GM08714 (cell line): Measurements from ENCODE around the gene CSNK2A3.
"Not testable (repeated sequence)": the region's sequence is repeated elsewhere in the genome, so short reads cannot be mapped to it uniquely, and the experiment has no call there.

ENCODE experiments used
- H3K4me3 ChIP-seq: fragments of 200-500 bp; sonication (Bioruptor generic); 2 replicates; pipeline ENCODE4 v1.5.1; 2014; ENCODE audit warnings: mild to moderate bottlenecking, low read length, inconsistent platforms
- ZNF274 ChIP-seq: IDR thresholded peaks from 2 replicates; pipeline ENCODE4 v1.6.1; 2012; ENCODE audit warnings: mild to moderate bottlenecking, low read depth, low read length

Gene CSNK2A3

DNA sequence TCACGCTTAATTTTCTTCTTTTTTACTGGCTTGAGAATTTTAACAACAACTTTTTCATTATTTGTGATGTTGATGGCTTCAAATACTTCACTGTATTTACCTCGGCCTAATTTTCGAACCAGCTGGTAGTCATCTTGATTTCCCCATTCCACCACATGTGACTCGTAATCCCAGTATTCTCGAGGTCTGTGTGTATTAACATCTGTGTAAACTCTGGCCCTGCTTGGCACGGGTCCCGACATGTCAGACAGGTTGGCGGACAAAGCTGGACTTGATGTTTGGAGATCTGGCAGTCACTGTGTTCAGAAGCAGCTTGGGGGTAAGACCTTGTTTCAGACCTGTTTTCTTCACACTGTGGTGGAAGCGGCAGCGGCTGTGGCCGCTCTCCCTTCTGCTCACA lies at the start of gene CSNK2A3:
Gene CSNK2A3 (minus strand): TSS at position 373 of the 400 bp plus-strand sequence. CDS start 131 bp downstream, at position 242.
- H3K4me3 ChIP-seq, result not testable (repeated sequence)

DNA sequence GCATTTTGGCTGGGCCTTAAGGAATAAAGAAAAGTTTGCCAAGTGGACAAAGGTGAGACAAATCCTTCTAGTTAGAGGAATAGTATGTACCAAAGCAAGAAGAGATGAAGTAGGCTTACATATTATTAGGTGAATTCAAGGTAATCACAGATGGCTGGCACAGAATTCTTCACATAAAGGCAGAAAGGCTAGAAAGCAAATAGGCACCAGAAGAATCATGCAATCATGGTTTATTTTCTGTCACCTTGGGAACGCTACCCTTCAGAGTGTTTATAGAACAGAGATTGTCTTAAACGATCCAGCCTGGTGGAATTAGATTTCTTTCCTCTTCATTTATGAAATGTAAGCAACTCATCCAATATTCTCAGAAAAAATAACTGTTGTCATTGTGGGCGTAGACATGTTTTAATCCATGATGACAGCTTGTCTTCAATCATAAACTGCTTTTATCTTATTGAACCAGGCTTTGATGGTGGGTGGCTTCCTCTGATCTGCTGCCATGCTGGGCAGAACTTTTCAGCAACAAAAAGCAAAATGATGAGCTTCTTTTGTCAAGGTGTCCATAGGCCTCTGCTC lies 49.0 kb upstream of the CSNK2A3 start:
- no peak overlapping the region for H3K4me3 ChIP-seq
- TF ChIP-seq ZNF274, result no peak

DNA sequence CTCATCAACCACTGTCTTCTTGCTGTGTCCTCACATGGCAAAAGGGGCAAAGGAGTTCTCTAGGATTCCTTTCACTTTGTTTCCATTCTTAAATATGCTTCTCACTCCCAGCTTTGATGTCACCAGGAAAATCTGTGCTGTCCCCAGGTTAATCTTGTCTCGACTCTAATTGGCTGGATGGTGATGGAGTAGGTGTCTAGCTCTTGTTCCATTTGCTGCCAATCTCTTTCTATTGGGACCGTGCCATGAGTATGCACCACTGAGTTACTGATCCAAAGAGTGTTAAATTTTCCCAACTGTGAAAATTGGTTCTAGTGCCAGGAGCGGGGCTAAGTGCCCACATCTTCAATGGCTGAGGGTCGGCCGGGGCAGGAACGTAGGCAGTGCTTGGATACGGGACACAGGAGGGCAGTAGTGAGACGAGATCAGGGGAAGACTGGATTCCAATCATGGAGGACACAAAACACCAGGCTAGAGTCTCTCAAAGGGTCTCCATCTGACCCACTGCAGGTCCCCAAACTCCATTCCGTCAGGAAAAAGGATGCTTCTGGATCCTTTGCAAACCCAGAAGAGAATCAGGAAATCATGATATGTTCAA lies 47.7 kb upstream of the CSNK2A3 start:
- no peak for TF ChIP-seq ZNF274

DNA sequence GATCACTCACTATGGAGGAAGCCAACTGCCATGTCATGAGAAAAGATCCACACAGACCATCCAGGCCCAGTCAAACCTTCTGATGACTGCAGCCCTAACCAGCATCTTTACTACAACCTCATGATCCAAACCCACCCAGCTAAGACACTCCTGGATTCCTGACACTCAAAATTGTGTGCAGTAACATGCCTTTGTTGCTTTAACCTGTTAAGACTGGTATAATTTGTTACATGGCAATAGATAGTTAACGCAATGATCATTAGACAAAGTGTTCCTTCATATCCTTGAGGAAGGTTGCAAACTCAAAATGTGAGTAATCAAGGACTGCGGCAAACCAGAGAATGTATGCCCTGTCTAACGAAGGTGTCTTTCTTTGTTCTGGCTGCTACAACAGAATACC lies 47.1 kb upstream of the CSNK2A3 start:
- no peak overlapping the region for H3K4me3 ChIP-seq
- no peak for TF ChIP-seq ZNF274

More for the DNA sequence above, 47.7 kb upstream of the CSNK2A3 start:
- H3K4me3 ChIP-seq, result no peak overlapping the region

DNA sequence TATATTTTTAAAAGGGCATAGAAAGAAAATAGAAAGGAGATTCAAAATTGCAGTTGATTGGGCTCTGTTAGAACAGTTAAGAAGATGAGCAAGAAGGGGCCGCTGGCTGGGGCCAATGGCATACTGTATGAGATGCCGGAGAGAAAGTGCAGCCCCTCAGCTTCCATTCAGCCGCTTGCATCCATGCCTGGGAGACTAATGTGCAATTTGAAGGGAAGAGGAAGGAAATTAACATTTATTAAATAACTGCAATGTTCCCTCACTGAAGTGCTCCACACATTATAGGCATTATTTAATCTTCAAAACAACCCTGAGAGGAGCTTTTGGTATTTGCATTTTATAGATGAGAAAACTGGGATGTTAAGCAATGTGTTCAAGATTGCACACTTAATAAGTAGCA lies 44.7 kb upstream of the CSNK2A3 start:
- no peak for TF ChIP-seq ZNF274
- H3K4me3 ChIP-seq, result no peak overlapping the region

DNA sequence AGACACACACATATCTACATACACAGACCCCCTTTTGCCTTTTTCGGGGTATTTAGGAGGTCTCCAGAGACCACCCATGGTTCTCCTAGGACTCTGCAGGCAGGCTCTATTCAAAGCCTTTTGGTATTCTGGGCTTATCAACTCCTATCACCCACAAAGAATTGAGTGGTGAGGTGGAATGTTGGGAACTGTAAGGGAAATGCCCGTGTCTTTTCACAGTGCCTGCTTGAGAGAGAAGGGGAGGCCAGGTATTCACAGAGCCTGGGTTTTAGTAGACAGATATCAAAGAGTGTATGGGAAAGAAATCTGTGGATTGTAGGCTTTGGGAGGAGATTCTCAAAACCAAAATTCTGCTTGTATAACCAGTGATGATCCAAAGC lies 44.0 kb upstream of the CSNK2A3 start:
- H3K4me3 ChIP-seq, result no peak overlapping the region
- TF ChIP-seq ZNF274, result no peak

DNA sequence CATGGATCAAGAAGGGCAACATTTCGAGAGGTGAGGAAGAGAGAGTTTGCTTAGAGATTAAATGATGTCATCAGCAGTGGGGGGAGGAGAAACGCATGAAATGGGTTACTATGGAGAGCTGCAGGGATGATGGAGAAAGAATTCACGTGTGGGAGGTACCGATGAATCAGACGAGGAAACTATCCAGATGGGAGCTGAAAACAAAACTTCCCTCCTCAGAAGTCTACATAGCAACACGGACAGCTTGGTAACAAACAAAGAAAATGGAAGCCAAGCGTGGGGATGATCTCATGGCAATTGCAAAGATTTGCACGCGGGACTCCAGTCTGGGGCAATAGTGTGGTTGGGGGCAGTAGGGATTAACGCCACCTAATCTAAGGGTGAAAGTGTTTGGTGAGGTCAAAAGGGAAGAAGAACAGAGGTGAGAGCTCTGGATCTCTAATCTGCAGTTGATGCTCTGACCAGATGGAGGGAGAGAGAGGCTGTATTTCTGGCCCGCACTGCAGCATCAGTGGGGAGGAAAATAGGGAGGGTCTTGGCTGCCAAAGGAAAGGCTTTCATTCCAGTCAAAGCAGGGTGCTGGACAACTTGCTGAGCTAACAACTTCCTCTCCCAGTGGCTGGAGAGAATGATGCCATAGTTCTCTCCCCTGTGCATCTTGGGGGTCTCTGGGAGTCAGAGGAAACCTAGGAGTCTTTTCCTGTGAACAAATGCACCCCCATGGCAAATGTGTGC lies 43.4 kb upstream of the CSNK2A3 start:
- no peak overlapping the region for H3K4me3 ChIP-seq
- TF ChIP-seq ZNF274, result no peak

DNA sequence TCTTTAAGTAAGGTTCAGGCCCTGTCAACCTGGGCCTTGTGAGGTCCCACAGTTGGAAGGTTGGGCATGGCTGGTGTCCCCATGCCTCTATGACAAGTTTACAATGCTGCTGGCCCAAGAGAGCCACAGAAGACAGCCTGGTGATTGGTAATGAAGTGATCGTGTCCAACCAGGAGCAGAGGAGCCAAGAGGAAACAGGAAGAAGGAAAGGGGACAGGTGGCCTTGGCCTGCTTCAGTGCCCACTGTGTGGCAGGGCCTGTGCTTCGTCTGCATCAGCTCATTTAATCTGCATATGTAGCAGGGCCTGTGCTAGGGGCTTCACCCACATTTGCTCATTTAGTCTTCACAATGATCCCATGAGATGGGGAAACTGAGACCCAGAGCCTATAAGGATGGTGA lies 42.1 kb upstream of the CSNK2A3 start:
- H3K4me3 ChIP-seq, result no peak overlapping the region
- no peak for TF ChIP-seq ZNF274

DNA sequence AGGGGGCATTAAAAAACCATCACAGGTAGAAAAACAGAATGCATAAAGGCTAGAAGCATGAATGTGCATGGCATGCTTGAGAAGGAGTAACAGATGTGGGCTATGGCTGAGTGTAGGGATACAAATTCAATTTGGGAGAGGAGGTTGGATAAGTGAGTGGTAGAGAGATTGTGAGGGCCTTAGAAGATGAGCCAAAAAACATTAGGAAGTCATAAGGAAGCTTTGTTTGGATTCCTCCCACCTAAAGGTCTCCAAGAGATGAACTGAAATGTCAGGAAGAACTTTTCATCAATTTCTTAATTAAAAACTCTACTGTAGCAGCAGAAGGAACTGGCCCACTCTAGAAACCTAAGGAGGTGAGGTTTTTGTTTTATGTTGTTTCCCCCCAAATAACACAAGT lies 41.2 kb upstream of the CSNK2A3 start:
- no peak overlapping the region for H3K4me3 ChIP-seq
- TF ChIP-seq ZNF274, result no peak

DNA sequence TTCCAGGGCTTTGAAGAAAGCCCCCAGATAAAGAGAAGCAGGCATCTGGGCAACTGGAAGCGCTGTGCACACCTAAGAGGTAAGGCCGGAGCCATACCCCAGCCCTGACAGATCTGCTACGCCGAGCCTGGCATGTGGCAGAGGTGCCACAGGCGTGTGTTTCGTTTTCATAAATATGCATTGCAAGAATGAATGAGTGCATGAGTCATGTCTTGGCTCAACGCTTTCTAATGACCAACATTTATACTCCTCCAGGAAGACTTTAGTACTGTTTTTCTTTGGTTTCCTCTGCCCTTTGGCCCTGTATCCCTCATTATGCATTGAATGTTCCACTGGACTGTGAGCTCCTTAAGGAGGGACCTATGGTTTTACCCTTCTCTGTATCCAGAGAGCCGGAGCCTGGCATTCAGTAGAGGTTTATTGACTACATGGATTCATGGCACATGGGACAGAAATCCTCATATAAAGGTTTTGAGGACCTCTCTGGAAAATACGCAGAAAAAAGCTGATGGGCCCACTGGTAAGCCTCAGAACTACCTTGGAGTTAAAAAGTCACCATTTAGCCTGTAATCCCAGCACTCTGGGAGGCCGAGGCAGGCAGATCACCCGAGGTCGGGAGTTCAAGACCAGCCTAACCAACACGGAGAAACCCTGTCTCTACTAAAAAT lies 38.9 kb upstream of the CSNK2A3 start:
- no peak overlapping the region for H3K4me3 ChIP-seq
- no peak for TF ChIP-seq ZNF274

DNA sequence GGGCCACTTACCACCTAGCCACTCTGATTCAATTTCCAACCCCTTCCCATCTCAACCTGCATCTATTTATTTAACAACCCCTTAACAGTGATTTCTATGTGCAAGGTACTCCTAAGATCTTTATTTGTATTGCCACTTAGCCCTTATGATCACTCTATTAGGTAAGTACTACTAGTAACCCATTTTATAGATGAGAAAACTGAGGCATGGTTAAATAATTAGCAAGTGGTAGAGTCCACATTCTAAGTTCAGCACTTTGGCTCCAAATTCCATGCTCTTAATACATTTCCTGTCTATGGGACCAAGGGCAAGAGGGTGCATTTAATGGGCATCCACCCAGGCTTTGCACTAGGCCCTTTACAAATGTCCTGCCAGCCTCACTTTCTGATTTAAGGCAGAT lies 38.1 kb upstream of the CSNK2A3 start:
- TF ChIP-seq ZNF274, result no peak
- no peak overlapping the region for H3K4me3 ChIP-seq

DNA sequence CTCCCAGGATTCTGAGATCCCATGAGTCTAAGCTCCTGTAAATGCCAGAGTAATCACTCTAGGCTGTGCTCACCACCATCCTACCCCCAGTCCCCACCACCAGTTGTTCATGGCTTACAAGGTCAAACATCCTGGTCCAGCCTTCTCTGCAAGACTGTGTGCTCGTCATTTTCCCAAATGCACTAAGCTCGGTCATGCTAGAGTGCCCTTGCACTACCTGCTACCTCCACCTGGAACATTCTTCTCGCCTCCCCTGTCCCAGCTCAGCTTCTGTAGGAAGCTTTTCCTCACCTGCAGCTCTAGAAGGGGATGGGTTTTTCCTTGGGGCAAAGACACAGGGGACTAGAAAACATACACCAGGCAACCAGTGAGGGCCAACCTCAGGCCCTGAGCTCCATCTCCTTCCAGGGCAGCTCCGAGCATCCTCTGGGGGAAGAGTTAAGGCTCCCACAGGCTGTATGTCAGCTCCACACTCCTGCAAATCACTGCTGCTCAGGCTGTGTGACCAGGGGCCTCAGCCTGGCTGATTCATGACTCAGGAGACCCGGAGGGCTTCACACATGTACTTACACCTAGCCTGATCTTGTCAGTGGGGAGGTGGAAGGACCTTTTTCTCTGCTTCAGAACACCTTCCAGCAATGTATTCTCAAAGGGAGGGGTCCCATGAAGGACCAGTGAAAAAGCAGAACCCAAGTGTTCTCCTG lies 37.2 kb upstream of the CSNK2A3 start:
- no peak overlapping the region for H3K4me3 ChIP-seq
- TF ChIP-seq ZNF274, result no peak

DNA sequence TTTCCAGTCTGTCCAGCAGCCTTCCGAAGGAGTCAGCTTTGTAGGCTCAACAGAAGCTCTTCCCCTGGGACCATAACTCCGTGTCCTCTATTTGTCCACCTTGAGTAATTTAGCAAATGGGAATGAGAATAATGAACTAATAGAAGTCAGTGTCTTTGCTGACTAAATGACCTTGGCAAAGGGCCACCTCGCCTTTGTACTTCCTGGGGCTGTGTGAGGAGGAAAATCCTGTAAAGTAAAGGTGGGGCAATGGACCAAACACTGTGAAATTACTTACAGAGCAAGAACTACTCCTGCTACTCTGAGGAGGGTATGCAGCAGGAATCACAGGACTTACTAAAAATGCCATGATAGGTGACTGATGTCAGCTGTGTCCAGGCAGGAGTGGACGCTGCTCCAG lies 36.2 kb upstream of the CSNK2A3 start:
- no peak overlapping the region for H3K4me3 ChIP-seq
- no peak for TF ChIP-seq ZNF274

DNA sequence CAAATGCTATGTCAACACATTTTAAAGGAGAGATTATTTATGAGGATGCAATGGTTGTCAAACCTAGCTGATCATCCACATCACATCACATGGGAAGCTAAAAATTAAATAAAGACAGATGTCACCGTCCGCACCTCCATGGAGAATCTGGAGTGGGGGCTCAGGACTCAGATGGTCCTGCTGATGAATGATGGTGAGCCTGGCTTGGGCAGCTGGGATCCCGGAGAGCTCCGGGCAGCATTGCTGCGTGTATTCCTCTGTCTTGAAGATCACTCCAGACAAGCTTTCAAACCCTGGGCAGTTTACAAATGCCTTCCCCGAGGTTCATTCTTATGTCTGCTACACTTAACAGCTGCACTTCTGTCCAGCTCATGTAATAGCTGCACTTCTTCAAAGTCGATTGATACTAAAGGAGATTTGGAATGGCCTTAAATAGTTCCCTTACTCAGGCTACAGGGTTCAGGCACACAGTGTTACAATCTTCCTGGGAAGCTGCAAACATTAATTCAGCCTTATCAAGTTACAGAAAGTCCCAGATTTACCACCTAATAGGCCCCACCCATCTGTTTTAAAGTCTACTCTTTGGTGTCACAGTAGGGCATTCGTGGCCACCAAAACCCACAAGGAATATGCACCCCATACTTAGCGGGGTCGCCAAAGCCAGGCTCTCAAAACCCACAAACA lies 34.7 kb upstream of the CSNK2A3 start:
- no peak overlapping the region for H3K4me3 ChIP-seq
- TF ChIP-seq ZNF274, result no peak
